ENCODE measurements around the gene SNAP91.

- TF ChIP-seq CTCF (IDR thresholded peaks at IDR 0.05), result no peak
- no peak for TF ChIP-seq EZH2phosphoT487 (IDR thresholded peaks at IDR 0.05)
- no peak for TF ChIP-seq EZH2 (IDR thresholded peaks at IDR 0.05)
Measured at GRCh38 chr6:83711958-83712357, 3.1 kb upstream of the SNAP91 start.

Measured in neural progenitor cell (in vitro differentiated cells).